Endodermal cell (in vitro differentiated cells): ENCODE measurements around the gene FH. TPM values are rescaled to one million over a fixed set of nuclear protein-coding genes. Genes with fewer than 3 reads are reported as not detected.

Source experiments
- DNase-seq: peaks from one replicate; pipeline ENCODE4 v3.0.0-alpha.2; 2017
- H3K27ac ChIP-seq: 2 replicates; pipeline ENCODE4 v1.5.1; 2013; ENCODE audit warnings: mild to moderate bottlenecking, low read depth, low read length, moderate library complexity
- H3K27me3 ChIP-seq: 2 replicates; pipeline ENCODE4 v1.6.1; 2013; ENCODE audit warnings: mild to moderate bottlenecking, low read length, moderate library complexity; ENCODE audit not compliant: insufficient read depth, control insufficient read depth, poor library complexity, severe bottlenecking
- H3K36me3 ChIP-seq: 2 replicates; pipeline ENCODE4 v1.7.0; 2013; ENCODE audit warnings: mild to moderate bottlenecking, low read length, moderate library complexity; ENCODE audit not compliant: control insufficient read depth, insufficient read depth
- H3K4me1 ChIP-seq: one replicate; pipeline ENCODE4 v1.7.0; 2013; ENCODE audit warnings: low read length; ENCODE audit not compliant: control insufficient read depth, insufficient read depth
- H3K4me3 ChIP-seq: 2 replicates; pipeline ENCODE4 v1.5.1; 2013; ENCODE audit warnings: mild to moderate bottlenecking, low read length, moderate library complexity
- H3K9ac ChIP-seq: 2 replicates; pipeline ENCODE4 v1.6.1; 2013; ENCODE audit warnings: mild to moderate bottlenecking, low read length, moderate library complexity; ENCODE audit not compliant: poor library complexity, severe bottlenecking; ENCODE audit errors: extremely low read depth
- H3K9me3 ChIP-seq: 2 replicates; pipeline ENCODE4 v1.6.1; 2013; ENCODE audit warnings: mild to moderate bottlenecking, low read length, moderate library complexity; ENCODE audit not compliant: control insufficient read depth
- H3K27ac Mint-ChIP-seq: 2 replicates; pipeline ENCODE4 v1.8.0; 2020; ENCODE audit warnings: mixed read lengths
- H3K27me3 Mint-ChIP-seq: 2 replicates; pipeline ENCODE4 v1.8.0; 2021; ENCODE audit warnings: mild to moderate bottlenecking, mixed read lengths; ENCODE audit not compliant: insufficient read depth
- H3K36me3 Mint-ChIP-seq: 2 replicates; pipeline ENCODE4 v1.8.0; 2020; ENCODE audit warnings: low read depth, mixed read lengths
- H3K4me1 Mint-ChIP-seq: 2 replicates; pipeline ENCODE4 v1.8.0; 2020; ENCODE audit warnings: mixed read lengths
- H3K4me3 Mint-ChIP-seq: 2 replicates; pipeline ENCODE4 v1.8.0; 2020; ENCODE audit warnings: mild to moderate bottlenecking, moderate library complexity, mixed read lengths
- H3K9me3 Mint-ChIP-seq: 2 replicates; pipeline ENCODE4 v1.8.0; 2020; ENCODE audit warnings: mild to moderate bottlenecking, mixed read lengths
- CTCF ChIP-seq: fragments of 200-600 bp; sonication (generic); conservative IDR thresholded peaks from 2 replicates; pipeline ENCODE4 v1.5.0; 2021; ENCODE audit warnings: antibody characterized with exemption, mild to moderate bottlenecking
- WGBS, 2 experiments: methylation state at CpG; one replicate each; pipeline versions ENCODE4 v1.1.5 to v1.1.7; 2013; ENCODE audit warnings: missing lambda C conversion rate in 2 of 2, mixed read lengths in 1 of 2; ENCODE audit not compliant: insufficient coverage in 1 of 2, insufficient read length in 1 of 2; 5-methylcytosine and 5-hydroxymethylcytosine counted together
- total RNA-seq, 2 donors: library from RNA; stranded (reverse); fragmentation: NEBNext Ultra II Directional in 1 of 2; extraction: Animal tissue kit (Norgen Biotek cat#: 25700) in 1 of 2; gene quantifications; 2 replicates in 1 of 2; 3 replicates in 1 of 2; pipeline ENCODE4 v1.2.1, GENCODE V29; 2021

Gene FH
- total RNA-seq, 2 donors from 2014 or later, result 65.5 to 66.7 TPM

GRCh38 chr1:241532162-241532531 is 12.6 kb upstream of the FH start, which contains the start of gene KMO:
TSS of gene KMO (plus strand) at chr1:241532378. CDS start at chr1:241532445, 67 bp downstream.
- Mint-ChIP-seq H3K4me3 (no peak within 1 kb of the TSS), H3K27me3 (no peaks in the 10 kb centered on the region), H3K4me1 (peaks cover 11% of the 10 kb centered on the region), H3K36me3 (no peaks in the 10 kb centered on the region), H3K27ac (no peak within 1 kb of the TSS), H3K9me3 (no peaks in the 10 kb centered on the region)
- TF ChIP-seq CTCF, result no peak
- Histone ChIP-seq H3K4me3 (no peak within 1 kb of the TSS), H3K4me1 (peaks cover 8% of the 10 kb centered on the region), H3K9ac (no peak within 1 kb of the TSS), H3K36me3 (no peaks in the 10 kb centered on the region), H3K27ac (no peak within 1 kb of the TSS), H3K27me3 (no peaks in the 10 kb centered on the region), H3K9me3 (no peaks in the 10 kb centered on the region)
- no peak for DNase-seq
- 76 to 90% methylated on average over 1 of the region's 1 CpG for WGBS, 2 experiments

GRCh38 chr1:241531195-241532161 is 11.9 kb upstream of the FH start:
- no peak overlapping the region for H3K9ac ChIP-seq
- Mint-ChIP-seq H3K27ac (no peak overlapping the region), H3K4me3 (no peak overlapping the region), H3K4me1 (peaks cover 11% of the 10 kb centered on the region), H3K9me3 (no peaks in the 10 kb centered on the region), H3K27me3 (no peaks in the 10 kb centered on the region), H3K36me3 (no peaks in the 10 kb centered on the region)
- no peaks in the 10 kb centered on the region for H3K36me3 ChIP-seq
- DNase-seq, result no peak
- WGBS, 2 experiments, result 56 to 84% methylated on average over 5 to 11 of the region's 11 CpGs
- no peak overlapping the region for H3K4me3 ChIP-seq
- TF ChIP-seq CTCF, result peak; percentile 77
- H3K9me3 ChIP-seq, result no peaks in the 10 kb centered on the region
- no peaks in the 10 kb centered on the region for H3K27me3 ChIP-seq
- H3K4me1 ChIP-seq, result peaks cover 6% of the 10 kb centered on the region
- H3K27ac ChIP-seq, result no peak overlapping the region

- Histone ChIP-seq H3K27ac (no peak overlapping the region), H3K36me3 (no peaks in the 10 kb centered on the region), H3K4me1 (no peaks in the 10 kb centered on the region), H3K27me3 (peaks cover 13% of the 10 kb centered on the region), H3K9ac (no peak overlapping the region), H3K4me3 (no peak overlapping the region), H3K9me3 (no peaks in the 10 kb centered on the region)
- 92% methylated on average over 3 of the region's 3 CpGs; no CpG with 5 or more reads in 1 of the 2 experiments for WGBS, 2 experiments
- H3K27ac Mint-ChIP-seq, result no peak overlapping the region
- no peaks in the 10 kb centered on the region for H3K36me3 Mint-ChIP-seq
- no peaks in the 10 kb centered on the region for H3K9me3 Mint-ChIP-seq
- DNase-seq, result no peak
- no peak for TF ChIP-seq CTCF
- H3K4me3 Mint-ChIP-seq, result no peak overlapping the region
- H3K4me1 Mint-ChIP-seq, result peaks cover 11% of the 10 kb centered on the region
- H3K27me3 Mint-ChIP-seq, result peaks cover 7% of the 10 kb centered on the region
Measured at GRCh38 chr1:241527146-241527545, 7.6 kb upstream of the FH start.
